22Rv1 (cell line): Measurements from ENCODE around the gene ITGB3.

Source experiments
- ZFX ChIP-seq: fragments of 450-650 bp; IDR thresholded peaks from 2 replicates; pipeline ENCODE4 v1.6.1; 2017; ENCODE audit warnings: antibody characterized with exemption, borderline replicate concordance
- TF ChIP-seq, protein P1 (sequence below): fragments of 450-650 bp; IDR thresholded peaks from 2 replicates; pipeline ENCODE4 v1.5.1; 2017; ENCODE audit warnings: mild to moderate bottlenecking

DNA sequence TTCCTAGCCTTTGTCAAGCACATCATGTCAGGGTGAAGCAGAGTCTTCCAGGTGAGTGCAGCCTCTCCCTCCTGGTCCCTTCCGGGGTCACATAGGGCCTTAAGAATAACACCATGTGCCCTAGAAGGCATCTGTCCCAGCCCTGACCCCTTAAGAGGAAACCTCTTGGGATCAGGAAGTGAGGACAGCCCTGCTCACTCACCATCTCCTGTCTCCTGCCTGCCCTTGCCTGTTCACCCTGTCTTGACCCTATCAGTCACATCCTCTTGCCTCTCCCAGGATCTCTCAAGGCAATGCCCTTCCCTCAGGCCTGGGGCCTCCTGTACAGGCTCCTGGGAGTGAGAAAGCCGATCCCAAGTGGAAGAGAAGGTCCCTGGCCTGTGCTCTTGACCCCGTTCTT lies 30.6 kb upstream of the ITGB3 start:
- TF ChIP-seq, protein P1, sequence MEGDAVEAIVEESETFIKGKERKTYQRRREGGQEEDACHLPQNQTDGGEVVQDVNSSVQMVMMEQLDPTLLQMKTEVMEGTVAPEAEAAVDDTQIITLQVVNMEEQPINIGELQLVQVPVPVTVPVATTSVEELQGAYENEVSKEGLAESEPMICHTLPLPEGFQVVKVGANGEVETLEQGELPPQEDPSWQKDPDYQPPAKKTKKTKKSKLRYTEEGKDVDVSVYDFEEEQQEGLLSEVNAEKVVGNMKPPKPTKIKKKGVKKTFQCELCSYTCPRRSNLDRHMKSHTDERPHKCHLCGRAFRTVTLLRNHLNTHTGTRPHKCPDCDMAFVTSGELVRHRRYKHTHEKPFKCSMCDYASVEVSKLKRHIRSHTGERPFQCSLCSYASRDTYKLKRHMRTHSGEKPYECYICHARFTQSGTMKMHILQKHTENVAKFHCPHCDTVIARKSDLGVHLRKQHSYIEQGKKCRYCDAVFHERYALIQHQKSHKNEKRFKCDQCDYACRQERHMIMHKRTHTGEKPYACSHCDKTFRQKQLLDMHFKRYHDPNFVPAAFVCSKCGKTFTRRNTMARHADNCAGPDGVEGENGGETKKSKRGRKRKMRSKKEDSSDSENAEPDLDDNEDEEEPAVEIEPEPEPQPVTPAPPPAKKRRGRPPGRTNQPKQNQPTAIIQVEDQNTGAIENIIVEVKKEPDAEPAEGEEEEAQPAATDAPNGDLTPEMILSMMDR = no peak
- TF ChIP-seq ZFX = no peak
